HEK293 (cell line): ENCODE results near the gene INTS1.

Experiments
- CTCF ChIA-PET: fragments of 350-600 bp; formaldehyde crosslinking; extraction: SDS; loops from one replicate; lab custom pipeline; 2021; ENCODE audit warnings: antibody characterized with exemption; lab: Yijun Ruan, JAX
- POLR2A ChIA-PET: fragments of 300-600 bp; formaldehyde crosslinking; extraction: SDS; loops from one replicate; lab custom pipeline; 2020; ENCODE audit warnings: antibody characterized with exemption, inconsistent platforms; lab: Yijun Ruan, JAX
- H3K27ac ChIP-seq: fragments of 200-500 bp; sonication (Bioruptor generic); 2 replicates; pipeline ENCODE4 v1.5.1; 2014; ENCODE audit warnings: low read depth, low read length, control low read depth, inconsistent platforms; ENCODE audit errors: extremely low read depth
- H3K36me3 ChIP-seq, 2 experiments: fragments of 200-500 bp in 1 of 2; sonication (Bioruptor generic) in 1 of 2; 1 replicate in 1 of 2; 2 replicates in 1 of 2; pipeline ENCODE4 v1.5.1; 2014 to 2017; ENCODE audit warnings: inconsistent platforms in 2 of 2, low read length in 2 of 2; ENCODE audit not compliant: control insufficient read depth in 2 of 2, insufficient read depth in 1 of 2
- H3K4me1 ChIP-seq: fragments of 200-500 bp; sonication (Bioruptor generic); 2 replicates; pipeline ENCODE4 v1.5.1; 2014; ENCODE audit warnings: mild to moderate bottlenecking, low read length, inconsistent platforms; ENCODE audit not compliant: control insufficient read depth, insufficient read depth
- H3K4me3 ChIP-seq: 2 replicates; pipeline ENCODE4 v1.5.1; 2011; ENCODE audit warnings: low read depth, mild to moderate bottlenecking, control low read depth, low read length, moderate library complexity
- H3K9me3 ChIP-seq: fragments of 200-500 bp; sonication (Bioruptor generic); 2 replicates; pipeline ENCODE4 v1.5.1; 2014; ENCODE audit warnings: low read depth, low read length, inconsistent platforms; ENCODE audit not compliant: control insufficient read depth, insufficient read depth
- ATF2 ChIP-seq: fragments of 450-650 bp; formaldehyde crosslinking; IDR thresholded peaks from 2 replicates; pipeline ENCODE4 v1.5.1; 2016; ENCODE audit warnings: missing biosample characterization, missing genetic modification characterization, low read depth
- BCL11B ChIP-seq: fragments of 450-650 bp; formaldehyde crosslinking; IDR thresholded peaks from 2 replicates; pipeline ENCODE4 v1.5.1; 2016; ENCODE audit warnings: low read depth, missing biosample characterization, missing genetic modification characterization
- OSR2 ChIP-seq: fragments of 450-650 bp; formaldehyde crosslinking; IDR thresholded peaks from 2 replicates; pipeline ENCODE4 v1.5.1; 2016; ENCODE audit warnings: missing biosample characterization, missing genetic modification characterization
- RBAK ChIP-seq: fragments of 450-650 bp; formaldehyde crosslinking; IDR thresholded peaks from 2 replicates; pipeline ENCODE4 v1.5.1; 2016; ENCODE audit warnings: missing biosample characterization, missing genetic modification characterization
- SP7 ChIP-seq: fragments of 450-650 bp; formaldehyde crosslinking; IDR thresholded peaks from 2 replicates; pipeline ENCODE4 v1.5.1; 2016; ENCODE audit warnings: missing biosample characterization, missing genetic modification characterization
- TCF7L2 ChIP-seq: IDR thresholded peaks from 2 replicates; pipeline ENCODE4 v1.6.1; 2011; ENCODE audit warnings: low read depth, mild to moderate bottlenecking, inconsistent platforms, low read length, moderate library complexity, borderline replicate concordance
- YY1 ChIP-seq: fragments of 450-650 bp; formaldehyde crosslinking; IDR thresholded peaks from 2 replicates; pipeline ENCODE4 v1.5.1; 2018; ENCODE audit warnings: missing biosample characterization, missing genetic modification characterization
- ZIC2 ChIP-seq: fragments of 450-650 bp; formaldehyde crosslinking; IDR thresholded peaks from 2 replicates; pipeline ENCODE4 v1.5.1; 2016; ENCODE audit warnings: missing biosample characterization, missing genetic modification characterization
- ZNF221 ChIP-seq: fragments of 450-650 bp; formaldehyde crosslinking; IDR thresholded peaks from 2 replicates; pipeline ENCODE4 v1.5.1; 2017; ENCODE audit warnings: missing biosample characterization, missing genetic modification characterization, borderline replicate concordance
- ZNF24 ChIP-seq: fragments of 450-650 bp; formaldehyde crosslinking; IDR thresholded peaks from 2 replicates; pipeline ENCODE4 v1.5.1; 2016; ENCODE audit warnings: missing biosample characterization, missing genetic modification characterization
- ZNF248 ChIP-seq: fragments of 450-650 bp; formaldehyde crosslinking; IDR thresholded peaks from 2 replicates; pipeline ENCODE4 v1.5.1; 2017; ENCODE audit warnings: missing biosample characterization, missing genetic modification characterization
- ZNF354C ChIP-seq: fragments of 450-650 bp; formaldehyde crosslinking; IDR thresholded peaks from 2 replicates; pipeline ENCODE4 v1.5.1; 2016; ENCODE audit warnings: missing biosample characterization, missing genetic modification characterization, low read depth, borderline replicate concordance
- ZNF530 ChIP-seq: fragments of 450-650 bp; formaldehyde crosslinking; IDR thresholded peaks from 2 replicates; pipeline ENCODE4 v1.5.1; 2016; ENCODE audit warnings: low read depth, missing biosample characterization, missing genetic modification characterization
- ZNF596 ChIP-seq: fragments of 450-650 bp; IDR thresholded peaks from 2 replicates; pipeline ENCODE4 v1.5.0; 2018; ENCODE audit warnings: missing biosample characterization, mild to moderate bottlenecking, missing genetic modification characterization, moderate library complexity
- TF ChIP-seq, protein P1 (sequence below): fragments of 450-650 bp; formaldehyde crosslinking; IDR thresholded peaks from 2 replicates; pipeline ENCODE4 v1.5.1; 2016; ENCODE audit warnings: missing biosample characterization, missing genetic modification characterization
- TF ChIP-seq, protein P2 (sequence below): fragments of 450-650 bp; formaldehyde crosslinking; IDR thresholded peaks from 2 replicates; pipeline ENCODE4 v1.5.1; 2016; ENCODE audit warnings: missing biosample characterization, missing genetic modification characterization
- TF ChIP-seq, protein P3 (sequence below): fragments of 450-650 bp; formaldehyde crosslinking; IDR thresholded peaks from 2 replicates; pipeline ENCODE4 v1.5.1; 2016; ENCODE audit warnings: missing biosample characterization, missing genetic modification characterization, borderline replicate concordance

Gene INTS1

GRCh38 chr7:1547777-1548437 is 43.7 kb upstream of the INTS1 start:
- CTCF ChIA-PET: interaction anchor here (1.0 to 2.2 kb wide), 2 partner anchors 10 to 22 kb away, joined by 3 to 6 read pairs; no protein-coding TSS in a partner anchor
- no peak overlapping the region for H3K27ac ChIP-seq
- TF ChIP-seq, protein P1, sequence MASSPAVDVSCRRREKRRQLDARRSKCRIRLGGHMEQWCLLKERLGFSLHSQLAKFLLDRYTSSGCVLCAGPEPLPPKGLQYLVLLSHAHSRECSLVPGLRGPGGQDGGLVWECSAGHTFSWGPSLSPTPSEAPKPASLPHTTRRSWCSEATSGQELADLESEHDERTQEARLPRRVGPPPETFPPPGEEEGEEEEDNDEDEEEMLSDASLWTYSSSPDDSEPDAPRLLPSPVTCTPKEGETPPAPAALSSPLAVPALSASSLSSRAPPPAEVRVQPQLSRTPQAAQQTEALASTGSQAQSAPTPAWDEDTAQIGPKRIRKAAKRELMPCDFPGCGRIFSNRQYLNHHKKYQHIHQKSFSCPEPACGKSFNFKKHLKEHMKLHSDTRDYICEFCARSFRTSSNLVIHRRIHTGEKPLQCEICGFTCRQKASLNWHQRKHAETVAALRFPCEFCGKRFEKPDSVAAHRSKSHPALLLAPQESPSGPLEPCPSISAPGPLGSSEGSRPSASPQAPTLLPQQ: no peak
- TF ChIP-seq SP7 (tag by site-specific recombination): no peak
- TF ChIP-seq TCF7L2: no peak
- TF ChIP-seq ZIC2: no peak
- H3K9me3 ChIP-seq: no peaks in the 10 kb centered on the region
- no peak overlapping the region for H3K4me3 ChIP-seq
- POLR2A ChIA-PET: interaction anchor here (0.9 kb wide), 1 partner anchor 15 kb away, joined by 3 read pairs; no protein-coding TSS in a partner anchor
- no peaks in the 10 kb centered on the region for H3K36me3 ChIP-seq
- H3K4me1 ChIP-seq: no peaks in the 10 kb centered on the region

- Histone ChIP-seq H3K4me1 (no peaks in the 10 kb centered on the region), H3K4me3 (no peak overlapping the region), H3K36me3 (no peaks in the 10 kb centered on the region)
- ChIA-PET CTCF (interaction anchor here (0.6 to 2.2 kb wide), 2 partner anchors 11 to 42 kb away, joined by 3 to 6 read pairs; no protein-coding TSS in a partner anchor), POLR2A (interaction anchor here (0.9 kb wide), 1 partner anchor 15 kb away, joined by 3 read pairs; no protein-coding TSS in a partner anchor)
- no peak for TF ChIP-seq OSR2 (tag by site-specific recombination)
- TF ChIP-seq ZNF530: no peak
- no peak for TF ChIP-seq BCL11B
- no peak for TF ChIP-seq ZNF354C (tag by site-specific recombination)
- no peak for TF ChIP-seq ATF2 (tag by site-specific recombination)
- no peak for TF ChIP-seq ZNF24
- TF ChIP-seq, protein P2, sequence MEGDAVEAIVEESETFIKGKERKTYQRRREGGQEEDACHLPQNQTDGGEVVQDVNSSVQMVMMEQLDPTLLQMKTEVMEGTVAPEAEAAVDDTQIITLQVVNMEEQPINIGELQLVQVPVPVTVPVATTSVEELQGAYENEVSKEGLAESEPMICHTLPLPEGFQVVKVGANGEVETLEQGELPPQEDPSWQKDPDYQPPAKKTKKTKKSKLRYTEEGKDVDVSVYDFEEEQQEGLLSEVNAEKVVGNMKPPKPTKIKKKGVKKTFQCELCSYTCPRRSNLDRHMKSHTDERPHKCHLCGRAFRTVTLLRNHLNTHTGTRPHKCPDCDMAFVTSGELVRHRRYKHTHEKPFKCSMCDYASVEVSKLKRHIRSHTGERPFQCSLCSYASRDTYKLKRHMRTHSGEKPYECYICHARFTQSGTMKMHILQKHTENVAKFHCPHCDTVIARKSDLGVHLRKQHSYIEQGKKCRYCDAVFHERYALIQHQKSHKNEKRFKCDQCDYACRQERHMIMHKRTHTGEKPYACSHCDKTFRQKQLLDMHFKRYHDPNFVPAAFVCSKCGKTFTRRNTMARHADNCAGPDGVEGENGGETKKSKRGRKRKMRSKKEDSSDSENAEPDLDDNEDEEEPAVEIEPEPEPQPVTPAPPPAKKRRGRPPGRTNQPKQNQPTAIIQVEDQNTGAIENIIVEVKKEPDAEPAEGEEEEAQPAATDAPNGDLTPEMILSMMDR (tag by site-specific recombination): no peak
- no peak for TF ChIP-seq ZNF221 (tag by site-specific recombination)
- no peak for TF ChIP-seq ZNF248 (tag by site-specific recombination)
- TF ChIP-seq, protein P3, sequence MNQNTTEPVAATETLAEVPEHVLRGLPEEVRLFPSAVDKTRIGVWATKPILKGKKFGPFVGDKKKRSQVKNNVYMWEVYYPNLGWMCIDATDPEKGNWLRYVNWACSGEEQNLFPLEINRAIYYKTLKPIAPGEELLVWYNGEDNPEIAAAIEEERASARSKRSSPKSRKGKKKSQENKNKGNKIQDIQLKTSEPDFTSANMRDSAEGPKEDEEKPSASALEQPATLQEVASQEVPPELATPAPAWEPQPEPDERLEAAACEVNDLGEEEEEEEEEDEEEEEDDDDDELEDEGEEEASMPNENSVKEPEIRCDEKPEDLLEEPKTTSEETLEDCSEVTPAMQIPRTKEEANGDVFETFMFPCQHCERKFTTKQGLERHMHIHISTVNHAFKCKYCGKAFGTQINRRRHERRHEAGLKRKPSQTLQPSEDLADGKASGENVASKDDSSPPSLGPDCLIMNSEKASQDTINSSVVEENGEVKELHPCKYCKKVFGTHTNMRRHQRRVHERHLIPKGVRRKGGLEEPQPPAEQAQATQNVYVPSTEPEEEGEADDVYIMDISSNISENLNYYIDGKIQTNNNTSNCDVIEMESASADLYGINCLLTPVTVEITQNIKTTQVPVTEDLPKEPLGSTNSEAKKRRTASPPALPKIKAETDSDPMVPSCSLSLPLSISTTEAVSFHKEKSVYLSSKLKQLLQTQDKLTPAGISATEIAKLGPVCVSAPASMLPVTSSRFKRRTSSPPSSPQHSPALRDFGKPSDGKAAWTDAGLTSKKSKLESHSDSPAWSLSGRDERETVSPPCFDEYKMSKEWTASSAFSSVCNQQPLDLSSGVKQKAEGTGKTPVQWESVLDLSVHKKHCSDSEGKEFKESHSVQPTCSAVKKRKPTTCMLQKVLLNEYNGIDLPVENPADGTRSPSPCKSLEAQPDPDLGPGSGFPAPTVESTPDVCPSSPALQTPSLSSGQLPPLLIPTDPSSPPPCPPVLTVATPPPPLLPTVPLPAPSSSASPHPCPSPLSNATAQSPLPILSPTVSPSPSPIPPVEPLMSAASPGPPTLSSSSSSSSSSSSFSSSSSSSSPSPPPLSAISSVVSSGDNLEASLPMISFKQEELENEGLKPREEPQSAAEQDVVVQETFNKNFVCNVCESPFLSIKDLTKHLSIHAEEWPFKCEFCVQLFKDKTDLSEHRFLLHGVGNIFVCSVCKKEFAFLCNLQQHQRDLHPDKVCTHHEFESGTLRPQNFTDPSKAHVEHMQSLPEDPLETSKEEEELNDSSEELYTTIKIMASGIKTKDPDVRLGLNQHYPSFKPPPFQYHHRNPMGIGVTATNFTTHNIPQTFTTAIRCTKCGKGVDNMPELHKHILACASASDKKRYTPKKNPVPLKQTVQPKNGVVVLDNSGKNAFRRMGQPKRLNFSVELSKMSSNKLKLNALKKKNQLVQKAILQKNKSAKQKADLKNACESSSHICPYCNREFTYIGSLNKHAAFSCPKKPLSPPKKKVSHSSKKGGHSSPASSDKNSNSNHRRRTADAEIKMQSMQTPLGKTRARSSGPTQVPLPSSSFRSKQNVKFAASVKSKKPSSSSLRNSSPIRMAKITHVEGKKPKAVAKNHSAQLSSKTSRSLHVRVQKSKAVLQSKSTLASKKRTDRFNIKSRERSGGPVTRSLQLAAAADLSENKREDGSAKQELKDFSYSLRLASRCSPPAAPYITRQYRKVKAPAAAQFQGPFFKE (tag by site-specific recombination): no peak
- no peak for TF ChIP-seq RBAK
- TF ChIP-seq ZNF596 (tag by site-specific recombination): no peak
- no peak for TF ChIP-seq YY1
- TF ChIP-seq, all 188 proteins: peak for 0
- Histone ChIP-seq H3K27ac (no peak overlapping the region), H3K9me3 (no peaks in the 10 kb centered on the region)
Observed at GRCh38 chr7:1546909-1547776, 43.0 kb upstream of the INTS1 start.
